AG04450 (cell line): ENCODE results near the gene ADAR. TPM values are rescaled to one million over a fixed set of nuclear protein-coding genes. Genes with fewer than 3 reads are reported as not detected.

Source experiments
- CTCF ChIA-PET: fragments of 300-600, 350-600 bp; formaldehyde crosslinking; extraction: SDS; loops from one replicate; lab custom pipeline; 2022; ENCODE audit warnings: antibody characterized with exemption, inconsistent platforms; lab: Charles Lee
- POLR2A ChIA-PET: fragments of 350-600 bp; formaldehyde crosslinking; extraction: SDS; loops from one replicate; lab custom pipeline; 2021; ENCODE audit warnings: antibody characterized with exemption, inconsistent platforms; lab: Yijun Ruan, JAX
- DNase-seq: peaks from one replicate; pipeline ENCODE4 v3.0.0-alpha.2; 2011; ENCODE audit warnings: low read depth, low spot score
- H3K27ac ChIP-seq: one replicate; pipeline ENCODE4 v1.5.1; 2012; ENCODE audit warnings: low read depth, low read length, control low read depth
- H3K27me3 ChIP-seq: one replicate; pipeline ENCODE4 v1.6.0; 2012; ENCODE audit warnings: low read length; ENCODE audit not compliant: control insufficient read depth, insufficient read depth
- H3K4me3 ChIP-seq: 2 replicates; pipeline ENCODE4 v1.5.1; 2011; ENCODE audit warnings: mild to moderate bottlenecking, low read depth, low read length, control low read depth
- H3K9me3 ChIP-seq: 2 replicates; pipeline ENCODE4 v1.5.1; 2012; ENCODE audit warnings: low read length; ENCODE audit not compliant: control insufficient read depth, insufficient read depth
- CTCF ChIP-seq: IDR thresholded peaks from 2 replicates; pipeline ENCODE4 v1.5.1; 2011; ENCODE audit warnings: low read depth, low read length, control low read depth, inconsistent platforms
- polyA plus RNA-seq: library from polyadenylated mRNA; depleted of rRNA; stranded (reverse); fragments of >200 nt; gene quantifications from 2 replicates; pipeline ENCODE4 v1.2.3, GENCODE V29; 2011

Gene ADAR
- polyA plus RNA-seq, 1 experiment = 203 TPM

- no peak for DNase-seq
- POLR2A ChIA-PET = no interaction called here
- H3K27ac ChIP-seq = no peak overlapping the region
These were observed 21.3 kb downstream of the ADAR start for GRCh38 chr1:154586641-154587040.

GRCh38 chr1:154586231-154586630 lies 21.8 kb downstream of the ADAR start:
- ChIA-PET POLR2A (no interaction called here), CTCF (no interaction called here)
- Histone ChIP-seq H3K27ac (no peak overlapping the region), H3K27me3 (no peaks in the 10 kb centered on the region), H3K4me3 (no peak overlapping the region), H3K9me3 (no peaks in the 10 kb centered on the region)
- TF ChIP-seq CTCF = no peak
- DNase-seq = no peak

More at GRCh38 chr1:154586641-154587040, 21.3 kb downstream of the ADAR start:
- Histone ChIP-seq H3K4me3 (no peak overlapping the region), H3K9me3 (no peaks in the 10 kb centered on the region), H3K27me3 (no peaks in the 10 kb centered on the region)
- CTCF ChIA-PET = no interaction called here
- TF ChIP-seq CTCF = no peak

GRCh38 chr1:154584267-154584994 lies 23.6 kb downstream of the ADAR start:
- CTCF ChIA-PET = no interaction called here
- H3K4me3 ChIP-seq = no peak overlapping the region
- POLR2A ChIA-PET = no interaction called here
- DNase-seq = no peak
- H3K27me3 ChIP-seq = no peaks in the 10 kb centered on the region
- H3K27ac ChIP-seq = peak overlapping the region; percentile 25
- TF ChIP-seq CTCF = no peak
- H3K9me3 ChIP-seq = no peaks in the 10 kb centered on the region

GRCh38 chr1:154583773-154584172 lies 24.2 kb downstream of the ADAR start:
- ChIA-PET POLR2A (no interaction called here), CTCF (no interaction called here)
- TF ChIP-seq CTCF = no peak
- DNase-seq = no peak
- Histone ChIP-seq H3K9me3 (no peaks in the 10 kb centered on the region), H3K27me3 (no peaks in the 10 kb centered on the region), H3K4me3 (no peak overlapping the region), H3K27ac (peak overlapping the region; percentile 25)

GRCh38 chr1:154582885-154583284 lies 25.1 kb downstream of the ADAR start:
- ChIA-PET CTCF (no interaction called here), POLR2A (no interaction called here)
- no peaks in the 10 kb centered on the region for H3K27me3 ChIP-seq
- DNase-seq = no peak
- H3K9me3 ChIP-seq = no peaks in the 10 kb centered on the region
- no peak overlapping the region for H3K27ac ChIP-seq
- no peak for TF ChIP-seq CTCF
- no peak overlapping the region for H3K4me3 ChIP-seq
